ENCODE data around the gene CAPZB. TPM values are rescaled to one million over a fixed set of nuclear protein-coding genes. Genes with fewer than 3 reads are reported as not detected.

The CAPZB gene
- polyA plus RNA-seq, 1 experiment, result 312 TPM

- TF ChIP-seq, protein P1, sequence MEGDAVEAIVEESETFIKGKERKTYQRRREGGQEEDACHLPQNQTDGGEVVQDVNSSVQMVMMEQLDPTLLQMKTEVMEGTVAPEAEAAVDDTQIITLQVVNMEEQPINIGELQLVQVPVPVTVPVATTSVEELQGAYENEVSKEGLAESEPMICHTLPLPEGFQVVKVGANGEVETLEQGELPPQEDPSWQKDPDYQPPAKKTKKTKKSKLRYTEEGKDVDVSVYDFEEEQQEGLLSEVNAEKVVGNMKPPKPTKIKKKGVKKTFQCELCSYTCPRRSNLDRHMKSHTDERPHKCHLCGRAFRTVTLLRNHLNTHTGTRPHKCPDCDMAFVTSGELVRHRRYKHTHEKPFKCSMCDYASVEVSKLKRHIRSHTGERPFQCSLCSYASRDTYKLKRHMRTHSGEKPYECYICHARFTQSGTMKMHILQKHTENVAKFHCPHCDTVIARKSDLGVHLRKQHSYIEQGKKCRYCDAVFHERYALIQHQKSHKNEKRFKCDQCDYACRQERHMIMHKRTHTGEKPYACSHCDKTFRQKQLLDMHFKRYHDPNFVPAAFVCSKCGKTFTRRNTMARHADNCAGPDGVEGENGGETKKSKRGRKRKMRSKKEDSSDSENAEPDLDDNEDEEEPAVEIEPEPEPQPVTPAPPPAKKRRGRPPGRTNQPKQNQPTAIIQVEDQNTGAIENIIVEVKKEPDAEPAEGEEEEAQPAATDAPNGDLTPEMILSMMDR (IDR thresholded peaks at IDR 0.05; ENCODE audit: low read depth, low read length), result no peak
- no peaks in the 10 kb centered on the region for H3K9me3 ChIP-seq (ENCODE audit: control insufficient read depth, insufficient read depth, low read length)
- CTCF ChIA-PET, result interaction anchor here (0.6 to 2.0 kb wide), 4 partner anchors 34 to 261 kb away, joined by 3 to 10 read pairs (median 4); no protein-coding TSS in a partner anchor
- no peaks in the 10 kb centered on the region for H3K27me3 ChIP-seq (ENCODE audit: control insufficient read depth, insufficient read depth, low read length)
- POLR2A ChIA-PET, result no interaction called here
- no peak overlapping the region for H3K27ac ChIP-seq (ENCODE audit: low read depth, low read length)
- no peak for DNase-seq (ENCODE audit: low read depth, low spot score)
- H3K4me3 ChIP-seq (ENCODE audit: low read depth, low read length), result no peak overlapping the region
Measured at GRCh38 chr1:19393046-19393445, 92.3 kb downstream of the CAPZB start.

DNA sequence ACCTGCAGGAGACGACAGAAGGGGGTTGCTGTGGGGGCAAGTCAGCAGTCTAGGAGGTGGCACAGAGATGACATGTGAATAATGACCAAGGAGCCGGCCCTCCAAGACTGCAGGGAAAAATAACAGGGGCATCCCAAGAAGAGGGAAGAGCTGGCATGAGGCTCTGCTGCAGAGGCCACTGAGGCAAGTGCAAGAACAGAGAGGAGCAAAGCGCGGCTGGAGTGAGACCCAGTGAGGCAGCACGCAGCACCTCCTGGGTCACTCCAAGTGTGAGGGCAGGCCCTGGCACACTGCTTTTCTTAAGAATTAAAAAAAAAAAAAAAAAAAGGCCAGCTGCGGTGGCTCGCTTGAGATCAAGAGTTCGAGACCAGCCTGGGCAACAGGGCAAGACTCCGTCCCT is 93.1 kb downstream of the CAPZB start:
- H3K27ac ChIP-seq (ENCODE audit: low read depth, low read length), result peak overlapping the region; percentile 11
- no peak for DNase-seq (ENCODE audit: low read depth, low spot score)
- ChIA-PET POLR2A (no interaction called here), CTCF (interaction anchor here (0.6 to 2.0 kb wide), 6 partner anchors 35 to 262 kb away, joined by 3 to 10 read pairs (median 6); no protein-coding TSS in a partner anchor)
- no peaks in the 10 kb centered on the region for H3K27me3 ChIP-seq (ENCODE audit: control insufficient read depth, insufficient read depth, low read length)
- H3K4me3 ChIP-seq (ENCODE audit: low read depth, low read length), result no peak overlapping the region
- H3K9me3 ChIP-seq (ENCODE audit: control insufficient read depth, insufficient read depth, low read length), result no peaks in the 10 kb centered on the region
- TF ChIP-seq, protein P1 (IDR thresholded peaks at IDR 0.05; ENCODE audit: low read depth, low read length), result no peak

DNA sequence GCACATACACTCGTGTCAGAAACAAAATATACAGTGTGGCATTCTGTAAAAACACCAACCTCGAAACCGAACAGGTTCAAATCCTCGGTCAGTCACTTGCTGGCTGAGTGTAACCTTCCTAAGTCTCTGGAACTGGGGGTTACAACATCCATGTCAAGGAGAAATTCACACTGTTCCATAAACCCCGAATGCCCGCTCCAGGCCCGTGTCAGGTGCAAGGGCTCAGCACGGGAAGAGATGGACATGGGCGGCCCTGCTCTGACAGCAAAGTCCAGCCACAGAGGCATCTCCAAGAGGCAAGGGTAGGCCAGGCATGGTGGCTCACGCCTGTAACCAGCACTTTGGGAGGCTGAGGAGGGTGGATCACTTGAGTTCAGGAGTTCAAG is 93.8 kb downstream of the CAPZB start:
- H3K27ac ChIP-seq (ENCODE audit: low read depth, low read length), result peak overlapping the region; percentile 81
- ChIA-PET POLR2A (no interaction called here), CTCF (interaction anchor here (0.6 to 2.0 kb wide), 9 partner anchors 9 to 262 kb away, joined by 3 to 10 read pairs (median 5); no protein-coding TSS in a partner anchor)
- peak overlapping the region; percentile 22; the same call in 1 of the 2 replicates for H3K4me3 ChIP-seq (ENCODE audit: low read depth, low read length)
- no peaks in the 10 kb centered on the region for H3K9me3 ChIP-seq (ENCODE audit: control insufficient read depth, insufficient read depth, low read length)
- TF ChIP-seq, protein P1 (IDR thresholded peaks at IDR 0.05; ENCODE audit: low read depth, low read length), result no peak
- DNase-seq (ENCODE audit: low read depth, low spot score), result no peak
- H3K27me3 ChIP-seq (ENCODE audit: control insufficient read depth, insufficient read depth, low read length), result no peaks in the 10 kb centered on the region

GRCh38 chr1:19390901-19391595 is 94.3 kb downstream of the CAPZB start:
- TF ChIP-seq, protein P1 (IDR thresholded peaks at IDR 0.05; ENCODE audit: low read depth, low read length), result peak; percentile 92
- ChIA-PET POLR2A (interaction anchor here (0.5 to 0.8 kb wide), 2 partner anchors 10 to 36 kb away, joined by 3 read pairs; no protein-coding TSS in a partner anchor), CTCF (interaction anchor here (0.7 to 1.4 kb wide), 16 partner anchors 9 to 263 kb away, joined by 3 to 10 read pairs (median 4); no protein-coding TSS in a partner anchor)
- H3K27ac ChIP-seq (ENCODE audit: low read depth, low read length), result peak overlapping the region; percentile 81
- no peaks in the 10 kb centered on the region for H3K9me3 ChIP-seq (ENCODE audit: control insufficient read depth, insufficient read depth, low read length)
- H3K4me3 ChIP-seq (ENCODE audit: low read depth, low read length), result peak overlapping the region; percentile 25
- DNase-seq (ENCODE audit: low read depth, low spot score), result peak; percentile 64
- H3K27me3 ChIP-seq (ENCODE audit: control insufficient read depth, insufficient read depth, low read length), result no peaks in the 10 kb centered on the region
